ENCODE data around the gene KRT84. TPM values are rescaled to one million over a fixed set of nuclear protein-coding genes. Genes with fewer than 3 reads are reported as not detected.

Gene KRT84
- total RNA-seq, 4 donors from 2014 or later, result not detected

GRCh38 chr12:52392465-52393007 lies 7.1 kb upstream of the KRT84 start:
- no peak for TF ChIP-seq CTCF (IDR thresholded peaks at IDR 0.05; ENCODE audit: low read depth)

DNA sequence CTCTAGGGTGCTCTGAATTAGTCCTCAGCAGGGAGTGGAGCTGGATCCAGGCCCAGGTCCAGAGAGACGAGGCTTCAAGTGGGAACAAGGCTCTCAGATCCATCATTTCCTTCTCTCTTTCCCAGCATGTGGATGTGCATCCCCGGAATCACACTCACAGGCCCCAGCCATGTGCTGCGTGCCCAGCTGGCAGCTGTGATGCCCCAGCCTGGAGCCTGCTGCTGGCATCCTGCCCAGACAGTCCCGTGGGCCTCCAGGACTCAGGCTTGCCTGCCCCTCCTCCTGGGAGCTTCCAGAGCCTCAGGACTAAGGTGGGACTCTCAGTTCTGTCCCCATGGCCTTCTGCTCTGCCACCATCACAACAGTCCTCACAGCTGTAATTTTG lies 6.2 kb upstream of the KRT84 start:
- no peak for TF ChIP-seq CTCF (IDR thresholded peaks at IDR 0.05; ENCODE audit: low read depth)

DNA sequence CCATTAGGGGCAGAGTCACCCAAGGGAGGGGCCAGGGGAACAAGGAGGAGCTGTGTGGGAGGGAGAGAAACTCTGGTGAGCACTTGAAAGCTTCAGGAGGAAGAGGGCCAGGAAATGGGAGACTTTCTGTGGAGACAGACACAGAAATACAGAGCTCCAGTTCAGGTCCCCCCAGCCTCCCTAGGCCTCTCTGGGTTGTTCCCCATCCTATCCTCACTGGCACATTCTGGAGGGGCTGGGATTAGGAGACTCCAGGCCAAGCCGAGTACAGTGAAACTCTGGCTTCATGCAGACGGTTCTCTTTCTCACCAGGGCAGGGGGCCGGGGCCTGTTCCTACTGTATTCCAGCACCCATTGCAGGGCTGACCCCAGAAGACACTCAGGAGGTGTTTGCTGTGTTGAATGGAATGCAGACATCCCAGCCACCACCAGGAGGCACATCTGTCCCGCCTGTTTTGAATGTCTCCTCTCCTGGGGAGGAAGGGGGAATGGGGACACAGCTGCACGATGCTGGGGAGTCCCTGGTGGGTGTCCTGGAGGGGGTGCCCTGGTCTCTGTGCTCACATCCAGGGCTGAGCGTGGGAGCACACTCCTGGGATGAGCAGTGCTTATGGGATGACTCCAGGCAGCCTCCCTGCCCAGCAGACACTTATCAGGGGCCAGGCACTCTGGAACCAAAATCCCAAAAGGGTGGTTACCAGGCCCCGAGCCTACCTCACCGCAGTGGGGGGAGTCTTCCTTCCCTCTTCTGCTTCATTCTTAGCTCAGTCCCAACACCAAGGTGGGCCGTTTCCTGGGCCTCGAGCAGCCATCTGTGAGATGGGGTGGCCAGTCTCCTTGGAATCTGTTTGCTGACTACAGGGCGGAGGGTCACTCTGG lies 5.5 kb upstream of the KRT84 start:
- no peak for TF ChIP-seq CTCF (IDR thresholded peaks at IDR 0.05; ENCODE audit: low read depth)

GRCh38 chr12:52389313-52390207 lies 4.1 kb upstream of the KRT84 start:
- TF ChIP-seq CTCF (IDR thresholded peaks at IDR 0.05; ENCODE audit: low read depth), result no peak

DNA sequence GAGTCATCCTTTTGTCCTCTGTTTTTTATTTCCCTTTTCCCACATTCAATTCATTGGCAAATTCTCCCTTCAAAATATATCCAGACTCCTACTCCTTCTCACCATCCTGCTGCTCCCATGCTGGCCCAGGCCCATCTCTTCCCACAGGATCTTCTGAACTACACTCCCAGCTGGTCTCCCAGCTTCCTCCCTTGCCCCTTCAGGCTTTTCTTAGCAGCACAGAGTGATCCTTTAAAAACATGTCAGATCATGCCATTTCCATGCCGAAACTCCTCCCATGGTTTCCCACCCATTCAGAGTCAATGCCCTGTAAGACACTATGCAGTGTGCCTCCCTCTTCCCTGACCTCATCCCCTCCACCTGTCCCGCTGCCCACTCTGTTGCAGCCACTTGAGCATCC lies 2.4 kb upstream of the KRT84 start:
- TF ChIP-seq CTCF (IDR thresholded peaks at IDR 0.05; ENCODE audit: low read depth), result no peak

DNA sequence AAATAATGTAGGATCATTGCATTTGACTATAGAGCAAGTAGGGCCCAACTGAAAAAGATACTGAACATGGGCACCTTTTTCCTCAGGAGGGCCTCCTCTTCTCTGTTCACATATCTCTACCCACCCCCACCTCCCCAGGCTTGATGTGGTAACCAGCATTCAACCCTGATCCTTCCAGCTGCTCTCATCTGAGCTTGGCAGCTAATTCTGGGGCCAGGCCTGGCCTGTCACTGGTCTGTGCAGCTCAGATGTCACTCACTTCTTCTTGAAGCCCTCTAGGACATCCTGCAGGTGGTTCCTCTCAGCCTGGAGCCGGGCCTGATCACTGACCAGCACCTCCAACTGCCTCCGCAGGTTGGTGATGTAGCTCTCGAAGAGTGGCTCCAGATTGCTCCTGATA lies 2.1 kb downstream of the KRT84 start:
- TF ChIP-seq CTCF (IDR thresholded peaks at IDR 0.05; ENCODE audit: low read depth), result no peak

GRCh38 chr12:52382854-52383253 lies 2.6 kb downstream of the KRT84 start:
- TF ChIP-seq CTCF (IDR thresholded peaks at IDR 0.05; ENCODE audit: low read depth), result no peak

Data from subcutaneous adipose tissue (tissue), 4 donors.